H1 (cell line): ENCODE results near the gene GPR42. TPM values are rescaled to one million over a fixed set of nuclear protein-coding genes. Genes with fewer than 3 reads are reported as not detected.

Source experiments
- CTCF ChIA-PET: fragments of 300-600 bp; sonication (Branson Sonifier 250); formaldehyde crosslinking; loops from one replicate; lab custom pipeline; 2021; ENCODE audit not compliant: partially characterized antibody; lab: Charles Lee
- POLR2A ChIA-PET: fragments of 300-600 bp; sonication (Branson Sonifier 250); formaldehyde crosslinking; loops from one replicate; lab custom pipeline; 2021; ENCODE audit warnings: inconsistent platforms; ENCODE audit not compliant: partially characterized antibody; lab: Charles Lee
- DNase-seq, 2 experiments: peaks; one replicate each; pipeline versions ENCODE4 v3.0.0 to v3.0.0-alpha.2; 2010 to 2022; ENCODE audit warnings: low spot score in 2 of 2, low read depth in 1 of 2, mixed read lengths in 1 of 2
- FAIRE-seq: peaks from 2 replicates; lab custom pipeline; 2011; peaks lifted over from hg19 to GRCh38; lab: Jason Lieb, UNC
- H2AFZ ChIP-seq: 2 replicates; pipeline ENCODE4 v1.8.1; 2012; ENCODE audit warnings: low read length, inconsistent platforms
- H2AK5ac ChIP-seq: 2 replicates; pipeline ENCODE4 v1.6.1; 2013; ENCODE audit warnings: low read depth, low read length
- H2BK120ac ChIP-seq: replicated peaks from 2 replicates; pipeline ENCODE3; 2013; ENCODE audit warnings: low read depth, low read length, inconsistent platforms
- H2BK12ac ChIP-seq: 2 replicates; pipeline ENCODE4 v1.6.1; 2013; ENCODE audit warnings: low read depth, low read length
- H2BK15ac ChIP-seq: 2 replicates; pipeline ENCODE4 v1.6.1; 2013; ENCODE audit warnings: low read length
- H2BK20ac ChIP-seq: 2 replicates; pipeline ENCODE4 v1.6.1; 2013; ENCODE audit warnings: low read length
- H2BK5ac ChIP-seq: 2 replicates; pipeline ENCODE4 v1.6.1; 2013; ENCODE audit warnings: low read depth, low read length
- H3K14ac ChIP-seq: 2 replicates; pipeline ENCODE4 v1.6.1; 2013; ENCODE audit warnings: inconsistent platforms; ENCODE audit not compliant: insufficient read length
- H3K18ac ChIP-seq: 2 replicates; pipeline ENCODE4 v1.6.1; 2013; ENCODE audit warnings: low read length; ENCODE audit errors: extremely low read depth
- H3K23ac ChIP-seq: 2 replicates; pipeline ENCODE4 v1.6.1; 2013; ENCODE audit warnings: inconsistent platforms; ENCODE audit not compliant: insufficient read length
- H3K23me2 ChIP-seq: 2 replicates; pipeline ENCODE4 v1.6.1; 2013; ENCODE audit warnings: low read depth, low read length
- H3K27ac ChIP-seq: 2 replicates; pipeline ENCODE4 v1.6.1; 2011; ENCODE audit warnings: low read depth, low read length, inconsistent platforms
- H3K27me3 ChIP-seq, 4 experiments: replicated peaks in 1 of 4; 1 replicate in 1 of 4; 2 replicates in 3 of 4; pipeline versions ENCODE4 v1.6.1 to v1.8.1; 2011 to 2013; ENCODE audit warnings: low read length in 3 of 4, mild to moderate bottlenecking in 3 of 4, inconsistent platforms in 2 of 4, mixed read lengths in 2 of 4, moderate library complexity in 1 of 4; ENCODE audit not compliant: control insufficient read depth in 3 of 4, insufficient read depth in 3 of 4; ENCODE audit errors: extremely low read depth in 1 of 4
- H3K36me3 ChIP-seq, 4 experiments: 2 replicates each; pipeline versions ENCODE4 v1.6.1 to v1.8.1; 2011 to 2013; ENCODE audit warnings: mild to moderate bottlenecking in 4 of 4, low read length in 3 of 4, moderate library complexity in 2 of 4, control low read depth in 1 of 4, inconsistent platforms in 1 of 4; ENCODE audit not compliant: insufficient read depth in 4 of 4, control insufficient read depth in 2 of 4
- H3K4ac ChIP-seq: replicated peaks from 2 replicates; pipeline ENCODE3; 2013; ENCODE audit warnings: low read length, low read depth, mixed read lengths, inconsistent platforms; ENCODE audit not compliant: insufficient read length
- H3K4me1 ChIP-seq, 4 experiments: replicated peaks in 1 of 4; 1 replicate in 1 of 4; 2 replicates in 3 of 4; pipeline versions ENCODE4 v1.6.1 to v1.8.1; 2011 to 2013; ENCODE audit warnings: low read length in 3 of 4, inconsistent platforms in 2 of 4, mixed read lengths in 1 of 4; ENCODE audit not compliant: insufficient read depth in 4 of 4, control insufficient read depth in 3 of 4
- H3K4me2 ChIP-seq, 2 experiments: 2 replicates each; pipeline versions ENCODE4 v1.6.1 to v1.8.1; 2011 to 2013; ENCODE audit warnings: low read depth in 2 of 2, low read length in 2 of 2, control low read depth in 1 of 2, inconsistent platforms in 1 of 2, mild to moderate bottlenecking in 1 of 2; ENCODE audit not compliant: insufficient read depth in 1 of 2
- H3K4me3 ChIP-seq, 4 experiments: fragments of 200-600, 300-600 bp in 1 of 4; sonication (generic), shearing (Covaris generic), sonication (Bioruptor Twin) in 1 of 4; 2 replicates each; pipeline versions ENCODE4 v1.5.1 to v1.8.1; 2011 to 2016; ENCODE audit warnings: low read length in 4 of 4, low read depth in 3 of 4, control low read depth in 2 of 4, inconsistent platforms in 2 of 4, mild to moderate bottlenecking in 2 of 4, mixed read lengths in 1 of 4, moderate library complexity in 1 of 4; ENCODE audit not compliant: insufficient read depth in 2 of 4; ENCODE audit errors: extremely low read depth in 1 of 4
- H3K56ac ChIP-seq: replicated peaks from 2 replicates; pipeline ENCODE3; 2013; ENCODE audit warnings: low read depth, mild to moderate bottlenecking, mixed read lengths, low read length, inconsistent platforms; ENCODE audit not compliant: insufficient read length
- H3K79me1 ChIP-seq: 2 replicates; pipeline ENCODE4 v1.6.1; 2013; ENCODE audit warnings: low read depth, low read length, control low read depth
- H3K79me2 ChIP-seq, 2 experiments: 2 replicates each; pipeline versions ENCODE4 v1.6.1 to v1.8.1; 2012 to 2013; ENCODE audit warnings: low read length in 2 of 2, mild to moderate bottlenecking in 2 of 2, inconsistent platforms in 1 of 2; ENCODE audit not compliant: insufficient read depth in 2 of 2, control insufficient read depth in 1 of 2
- H3K9ac ChIP-seq, 4 experiments: replicated peaks in 1 of 4; 1 replicate in 1 of 4; 2 replicates in 3 of 4; pipeline versions ENCODE4 v1.6.1 to v1.8.1; 2011 to 2013; ENCODE audit warnings: low read depth in 3 of 4, low read length in 3 of 4, control low read depth in 2 of 4, mild to moderate bottlenecking in 2 of 4, moderate library complexity in 2 of 4, inconsistent platforms in 1 of 4; ENCODE audit errors: extremely low read depth in 1 of 4
- H3K9me3 ChIP-seq, 2 experiments: 2 replicates each; pipeline versions ENCODE4 v1.6.1 to v1.8.1; 2012 to 2013; ENCODE audit warnings: mild to moderate bottlenecking in 2 of 2, moderate library complexity in 2 of 2, control low read depth in 1 of 2, inconsistent platforms in 1 of 2, low read depth in 1 of 2, low read length in 1 of 2, mixed read lengths in 1 of 2; ENCODE audit not compliant: insufficient read depth in 2 of 2
- H4K20me1 ChIP-seq, 2 experiments: replicated peaks in 1 of 2; 2 replicates each; pipeline versions ENCODE3 to v1.8.1; 2011 to 2013; ENCODE audit warnings: inconsistent platforms in 2 of 2, low read length in 2 of 2, mild to moderate bottlenecking in 1 of 2; ENCODE audit not compliant: insufficient read depth in 2 of 2, control insufficient read depth in 1 of 2
- H4K5ac ChIP-seq: 2 replicates; pipeline ENCODE4 v1.6.1; 2013; ENCODE audit warnings: low read length, low read depth, mixed read lengths, inconsistent platforms; ENCODE audit not compliant: insufficient read length
- H4K8ac ChIP-seq: 2 replicates; pipeline ENCODE4 v1.8.0; 2013; ENCODE audit warnings: mild to moderate bottlenecking, moderate library complexity, low read length, inconsistent platforms; ENCODE audit not compliant: insufficient read depth; ENCODE audit errors: extremely low read depth
- H4K91ac ChIP-seq: replicated peaks from 2 replicates; pipeline ENCODE3; 2013; ENCODE audit warnings: low read length, mixed read lengths, inconsistent platforms; ENCODE audit not compliant: insufficient read length
- NANOG ChIP-seq: IDR thresholded peaks from 2 replicates; pipeline ENCODE4 v1.6.1; 2011; ENCODE audit warnings: low read length, low read depth, mild to moderate bottlenecking, inconsistent platforms; ENCODE audit not compliant: insufficient read depth, poor library complexity, severe bottlenecking
- POLR2AphosphoS5 ChIP-seq: IDR thresholded peaks from 2 replicates; pipeline ENCODE4 v1.6.1; 2011; ENCODE audit warnings: low read depth, low read length
- SP1 ChIP-seq: IDR thresholded peaks from 2 replicates; pipeline ENCODE4 v1.6.1; 2011; ENCODE audit warnings: low read depth, low read length
- ZNF274 ChIP-seq: IDR thresholded peaks from 2 replicates; pipeline ENCODE4 v1.7.0; 2012; ENCODE audit warnings: low read length, borderline replicate concordance; ENCODE audit errors: extremely low read depth
- WGBS, 2 experiments: shearing (Covaris generic) in 1 of 2; methylation state at CpG; one replicate each; pipeline versions ENCODE4 v1.1.6 to v1.1.7; 2013 to 2015; ENCODE audit warnings: low lambda C conversion rate in 2 of 2, mixed read lengths in 2 of 2, inconsistent platforms in 1 of 2, low coverage in 1 of 2, missing lambda C conversion rate in 1 of 2; ENCODE audit not compliant: insufficient replicate concordance in 2 of 2, insufficient coverage in 1 of 2, insufficient read length in 1 of 2; ENCODE audit errors: extremely low coverage in 1 of 2, missing lambda C conversion rate in 1 of 2; 5-methylcytosine and 5-hydroxymethylcytosine counted together
- polyA plus RNA-seq, 7 experiments: library from polyadenylated mRNA; depleted of rRNA in 3 of 7; stranded (reverse) in 5 of 7; unstranded in 2 of 7; fragments of >200 nt in 5 of 7; fragments of 200-250 nt in 2 of 7; gene quantifications; 1 replicate in 5 of 7; 2 replicates in 1 of 7; 4 replicates in 1 of 7; pipeline versions ENCODE4 v1.2.1 to v1.2.3, GENCODE V29; 2011 to 2013; ENCODE audit warnings: missing spikeins in 2 of 7, mixed read lengths in 2 of 7
- total RNA-seq: library from RNA; stranded (reverse); fragmentation: NEBNext Ultra II Directional; extraction: Animal tissue kit (Norgen Biotek cat#: 25700); gene quantifications from 2 replicates; pipeline ENCODE4 v1.2.1, GENCODE V29; 2021

Gene GPR42
- total and polyA plus RNA-seq, 2 of the 8 experiments (the other 6 are each of a cell fraction or from before 2014, with no cell fraction given), result not detected

GRCh38 chr19:35341006-35341405 lies 29.9 kb upstream of the GPR42 start:
- Histone ChIP-seq H2BK12ac (no peak overlapping the region), H3K14ac (no peak overlapping the region), H2BK15ac (no peak overlapping the region), H3K27ac (no peak overlapping the region), H3K56ac (no peak overlapping the region), H3K79me2 (no peaks in the 10 kb centered on the region), H4K91ac (no peak overlapping the region), H3K18ac (no peak overlapping the region), H2AFZ (no peak overlapping the region), H2BK5ac (no peak overlapping the region), H4K8ac (no peak overlapping the region), H3K9me3 (no peaks in the 10 kb centered on the region), H3K4me3 (no peak overlapping the region), H3K23ac (no peak overlapping the region), H3K4me1 (no peaks in the 10 kb centered on the region), H2BK20ac (no peak overlapping the region), H3K4me2 (no peak overlapping the region), H3K27me3 (no peaks in the 10 kb centered on the region), H2AK5ac (no peak overlapping the region), H4K5ac (no peak overlapping the region), H3K36me3 (no peaks in the 10 kb centered on the region), H3K9ac (no peak overlapping the region), H2BK120ac (no peak overlapping the region), H3K4ac (no peak overlapping the region), H4K20me1 (no peaks in the 10 kb centered on the region), H3K79me1 (no peaks in the 10 kb centered on the region), H3K23me2 (no peaks in the 10 kb centered on the region)
- ChIA-PET CTCF (interaction anchor here (1.7 kb wide), 1 partner anchor 10 kb away, joined by 7 read pairs; no protein-coding TSS in a partner anchor), POLR2A (no interaction called here)
- no peak for TF ChIP-seq SP1
- TF ChIP-seq POLR2AphosphoS5, result no peak
- no peak for TF ChIP-seq ZNF274
- no peak for TF ChIP-seq NANOG
- WGBS, 2 experiments, result 83% methylated on average over 14 of the region's 16 CpGs; no CpG with 5 or more reads in 1 of the 2 experiments
- FAIRE-seq (no peak), DNase-seq (no peak)
